HepG2 (cell line): ENCODE data around the gene GIMAP4.

Experiments
- CC2D1A ChIP-seq: sonication (generic); formaldehyde crosslinking; IDR thresholded peaks from 2 replicates; pipeline ENCODE4 v1.8.1; 2023; ENCODE audit warnings: mild to moderate bottlenecking, missing genetic modification reagents
- HDAC2 ChIP-seq: sonication (generic); formaldehyde crosslinking; IDR thresholded peaks from 2 replicates; pipeline ENCODE4 v1.4.0; 2020; ENCODE audit warnings: missing genetic modification reagents
- IRX3 ChIP-seq: sonication (generic); formaldehyde crosslinking; IDR thresholded peaks from 2 replicates; pipeline ENCODE4 v1.8.1; 2023; ENCODE audit warnings: mild to moderate bottlenecking, low read depth, missing genetic modification reagents, borderline replicate concordance
- MYC ChIP-seq: sonication (generic); formaldehyde crosslinking; IDR thresholded peaks from 2 replicates; pipeline ENCODE4 v1.9.0; 2021; ENCODE audit warnings: missing genetic modification reagents, borderline replicate concordance
- NFIC ChIP-seq: IDR thresholded peaks from 2 replicates; pipeline ENCODE4 v1.6.1; 2012; ENCODE audit warnings: mild to moderate bottlenecking, low read length, inconsistent platforms
- PHF8 ChIP-seq: sonication (generic); formaldehyde crosslinking; IDR thresholded peaks from 2 replicates; pipeline ENCODE4 v1.5.0; 2020; ENCODE audit warnings: missing genetic modification reagents
- POLR2A ChIP-seq, 2 experiments: IDR thresholded peaks; 2 replicates each; pipeline ENCODE4 v1.6.1; 2011; ENCODE audit warnings: low read depth in 2 of 2, low read length in 2 of 2, mild to moderate bottlenecking in 1 of 2, moderate library complexity in 1 of 2; ENCODE audit not compliant: insufficient read depth in 1 of 2
- ZBTB20 ChIP-seq: sonication (generic); formaldehyde crosslinking; IDR thresholded peaks from 2 replicates; pipeline ENCODE4 v1.8.1; 2023; ENCODE audit warnings: missing genetic modification reagents, low read depth, mild to moderate bottlenecking, borderline replicate concordance
- TF ChIP-seq, protein P1 (sequence below): sonication (generic); formaldehyde crosslinking; IDR thresholded peaks from 2 replicates; pipeline ENCODE4 v1.8.1; 2023; ENCODE audit warnings: mild to moderate bottlenecking, inconsistent platforms, moderate library complexity, missing genetic modification reagents, borderline replicate concordance
- TF ChIP-seq, protein P2 (sequence below): sonication (generic); formaldehyde crosslinking; IDR thresholded peaks from 2 replicates; pipeline ENCODE4 v1.5.0; 2020; ENCODE audit warnings: mild to moderate bottlenecking, missing genetic modification reagents, moderate library complexity
- TF ChIP-seq, protein P3 (sequence below): IDR thresholded peaks from 2 replicates; pipeline ENCODE4 v1.6.1; 2016
- TF ChIP-seq, protein P4 (sequence below): sonication (generic); formaldehyde crosslinking; IDR thresholded peaks from 2 replicates; pipeline ENCODE4 v1.5.0; 2020; ENCODE audit warnings: mild to moderate bottlenecking, missing genetic modification reagents

DNA sequence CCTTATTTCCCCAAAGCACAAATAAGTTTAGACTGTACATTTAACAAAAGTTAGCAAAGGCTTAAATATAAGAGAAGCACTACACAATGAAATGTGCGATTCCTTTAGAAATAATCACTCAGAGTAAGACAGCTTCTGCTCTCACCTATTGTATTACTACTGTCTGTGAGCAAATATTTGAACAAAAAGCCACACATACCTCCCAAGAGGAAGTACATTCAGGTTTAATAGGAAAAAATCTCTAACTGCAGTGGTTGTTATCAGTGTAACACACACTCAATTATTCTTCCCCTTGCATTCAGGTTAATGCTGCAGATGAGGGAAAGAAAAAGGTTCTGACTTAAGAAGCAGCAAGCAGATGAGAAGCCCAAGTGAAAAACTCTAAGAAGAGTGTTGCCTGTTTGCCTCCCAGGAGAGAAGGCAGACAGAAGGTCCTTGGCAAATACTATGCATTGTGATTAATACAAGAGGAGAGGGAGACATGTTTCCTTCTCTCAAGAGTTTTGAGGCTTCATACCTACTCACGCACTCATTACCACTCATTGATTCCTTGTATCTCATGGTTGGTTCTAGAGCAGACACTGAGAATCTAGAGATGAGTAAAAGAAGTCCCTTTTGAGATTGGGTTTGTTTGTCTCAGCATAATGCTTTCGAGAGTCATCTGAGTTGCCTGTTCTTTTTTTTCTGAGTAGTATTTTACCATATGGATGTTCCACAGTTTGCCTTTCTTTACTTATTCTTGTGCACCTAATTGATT is 13.6 kb downstream of the GIMAP4 start:
- TF ChIP-seq POLR2A (IDR thresholded peaks at IDR 0.05; ENCODE audit: insufficient read depth in 1 of 2, low read depth in 2 of 2, low read length in 2 of 2): no peak
- no peak for TF ChIP-seq CC2D1A
- no peak for TF ChIP-seq NFIC
- TF ChIP-seq IRX3 (CRISPR knock-in tag): no peak
- TF ChIP-seq, protein P1, sequence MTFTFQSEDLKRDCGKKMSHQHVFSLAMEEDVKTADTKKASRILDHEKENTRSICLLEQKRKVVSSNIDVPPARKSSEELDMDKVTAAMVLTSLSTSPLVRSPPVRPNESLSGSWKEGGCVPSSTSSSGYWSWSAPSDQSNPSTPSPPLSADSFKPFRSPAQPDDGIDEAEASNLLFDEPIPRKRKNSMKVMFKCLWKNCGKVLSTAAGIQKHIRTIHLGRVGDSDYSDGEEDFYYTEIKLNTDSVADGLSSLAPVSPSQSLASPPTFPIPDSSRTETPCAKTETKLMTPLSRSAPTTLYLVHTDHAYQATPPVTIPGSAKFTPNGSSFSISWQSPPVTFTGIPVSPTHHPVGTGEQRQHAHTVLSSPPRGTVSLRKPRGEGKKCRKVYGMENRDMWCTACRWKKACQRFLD (CRISPR knock-in tag): no peak
- TF ChIP-seq, protein P2, sequence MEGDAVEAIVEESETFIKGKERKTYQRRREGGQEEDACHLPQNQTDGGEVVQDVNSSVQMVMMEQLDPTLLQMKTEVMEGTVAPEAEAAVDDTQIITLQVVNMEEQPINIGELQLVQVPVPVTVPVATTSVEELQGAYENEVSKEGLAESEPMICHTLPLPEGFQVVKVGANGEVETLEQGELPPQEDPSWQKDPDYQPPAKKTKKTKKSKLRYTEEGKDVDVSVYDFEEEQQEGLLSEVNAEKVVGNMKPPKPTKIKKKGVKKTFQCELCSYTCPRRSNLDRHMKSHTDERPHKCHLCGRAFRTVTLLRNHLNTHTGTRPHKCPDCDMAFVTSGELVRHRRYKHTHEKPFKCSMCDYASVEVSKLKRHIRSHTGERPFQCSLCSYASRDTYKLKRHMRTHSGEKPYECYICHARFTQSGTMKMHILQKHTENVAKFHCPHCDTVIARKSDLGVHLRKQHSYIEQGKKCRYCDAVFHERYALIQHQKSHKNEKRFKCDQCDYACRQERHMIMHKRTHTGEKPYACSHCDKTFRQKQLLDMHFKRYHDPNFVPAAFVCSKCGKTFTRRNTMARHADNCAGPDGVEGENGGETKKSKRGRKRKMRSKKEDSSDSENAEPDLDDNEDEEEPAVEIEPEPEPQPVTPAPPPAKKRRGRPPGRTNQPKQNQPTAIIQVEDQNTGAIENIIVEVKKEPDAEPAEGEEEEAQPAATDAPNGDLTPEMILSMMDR (CRISPR knock-in tag): no peak
- TF ChIP-seq ZBTB20 (CRISPR knock-in tag): no peak
- TF ChIP-seq MYC: no peak
- no peak for TF ChIP-seq HDAC2 (CRISPR knock-in tag)
- TF ChIP-seq, protein P3, sequence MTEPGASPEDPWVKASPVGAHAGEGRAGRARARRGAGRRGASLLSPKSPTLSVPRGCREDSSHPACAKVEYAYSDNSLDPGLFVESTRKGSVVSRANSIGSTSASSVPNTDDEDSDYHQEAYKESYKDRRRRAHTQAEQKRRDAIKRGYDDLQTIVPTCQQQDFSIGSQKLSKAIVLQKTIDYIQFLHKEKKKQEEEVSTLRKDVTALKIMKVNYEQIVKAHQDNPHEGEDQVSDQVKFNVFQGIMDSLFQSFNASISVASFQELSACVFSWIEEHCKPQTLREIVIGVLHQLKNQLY (CRISPR knock-in tag): no peak
- no peak for TF ChIP-seq PHF8 (CRISPR knock-in tag)
- TF ChIP-seq, protein P4, sequence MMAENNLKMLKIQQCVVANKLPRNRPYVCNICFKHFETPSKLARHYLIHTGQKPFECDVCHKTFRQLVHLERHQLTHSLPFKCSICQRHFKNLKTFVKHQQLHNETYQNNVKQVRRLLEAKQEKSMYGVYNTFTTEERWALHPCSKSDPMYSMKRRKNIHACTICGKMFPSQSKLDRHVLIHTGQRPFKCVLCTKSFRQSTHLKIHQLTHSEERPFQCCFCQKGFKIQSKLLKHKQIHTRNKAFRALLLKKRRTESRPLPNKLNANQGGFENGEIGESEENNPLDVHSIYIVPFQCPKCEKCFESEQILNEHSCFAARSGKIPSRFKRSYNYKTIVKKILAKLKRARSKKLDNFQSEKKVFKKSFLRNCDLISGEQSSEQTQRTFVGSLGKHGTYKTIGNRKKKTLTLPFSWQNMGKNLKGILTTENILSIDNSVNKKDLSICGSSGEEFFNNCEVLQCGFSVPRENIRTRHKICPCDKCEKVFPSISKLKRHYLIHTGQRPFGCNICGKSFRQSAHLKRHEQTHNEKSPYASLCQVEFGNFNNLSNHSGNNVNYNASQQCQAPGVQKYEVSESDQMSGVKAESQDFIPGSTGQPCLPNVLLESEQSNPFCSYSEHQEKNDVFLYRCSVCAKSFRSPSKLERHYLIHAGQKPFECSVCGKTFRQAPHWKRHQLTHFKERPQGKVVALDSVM: no peak
